ENCODE measurements around the gene KLHDC7A. TPM values are rescaled to one million over a fixed set of nuclear protein-coding genes. Genes with fewer than 3 reads are reported as not detected.

Gene KLHDC7A
- polyA plus RNA-seq, 3 donors, result not detected

DNA sequence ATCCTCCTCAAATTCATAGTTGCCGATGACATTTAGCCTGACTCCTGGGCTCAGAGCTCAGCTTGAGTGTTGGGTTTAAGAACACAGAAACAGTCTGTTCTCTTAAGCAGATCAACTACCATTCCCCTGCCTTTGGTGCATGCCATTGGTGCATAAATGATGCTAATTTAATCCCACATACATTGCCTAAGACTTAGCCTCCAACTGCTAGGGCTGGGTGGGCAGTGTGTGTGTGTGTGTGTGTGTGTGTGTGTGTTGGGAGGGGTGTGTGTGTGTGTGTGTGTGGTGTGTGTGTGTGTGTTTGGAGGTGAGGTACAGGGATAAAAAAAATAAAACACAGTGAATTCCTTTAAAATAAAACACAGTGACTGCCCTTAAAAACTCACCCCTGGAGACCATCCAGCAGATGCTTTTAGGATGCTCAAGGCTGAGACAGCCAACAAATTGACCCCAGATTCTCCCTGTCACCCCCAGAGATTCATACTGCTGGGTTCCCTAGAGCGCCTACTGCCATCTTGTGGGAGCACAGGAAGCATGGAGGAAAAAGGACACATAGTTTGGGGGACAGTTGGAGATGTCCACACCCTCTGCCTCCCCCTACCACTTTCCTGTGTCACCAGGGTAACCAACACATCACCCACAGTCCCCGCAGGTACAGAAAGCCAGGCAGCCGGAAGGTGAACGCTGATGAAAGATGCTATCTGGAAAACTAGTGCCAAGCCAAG lies 30.6 kb downstream of the KLHDC7A start:
- TF ChIP-seq, protein P1, sequence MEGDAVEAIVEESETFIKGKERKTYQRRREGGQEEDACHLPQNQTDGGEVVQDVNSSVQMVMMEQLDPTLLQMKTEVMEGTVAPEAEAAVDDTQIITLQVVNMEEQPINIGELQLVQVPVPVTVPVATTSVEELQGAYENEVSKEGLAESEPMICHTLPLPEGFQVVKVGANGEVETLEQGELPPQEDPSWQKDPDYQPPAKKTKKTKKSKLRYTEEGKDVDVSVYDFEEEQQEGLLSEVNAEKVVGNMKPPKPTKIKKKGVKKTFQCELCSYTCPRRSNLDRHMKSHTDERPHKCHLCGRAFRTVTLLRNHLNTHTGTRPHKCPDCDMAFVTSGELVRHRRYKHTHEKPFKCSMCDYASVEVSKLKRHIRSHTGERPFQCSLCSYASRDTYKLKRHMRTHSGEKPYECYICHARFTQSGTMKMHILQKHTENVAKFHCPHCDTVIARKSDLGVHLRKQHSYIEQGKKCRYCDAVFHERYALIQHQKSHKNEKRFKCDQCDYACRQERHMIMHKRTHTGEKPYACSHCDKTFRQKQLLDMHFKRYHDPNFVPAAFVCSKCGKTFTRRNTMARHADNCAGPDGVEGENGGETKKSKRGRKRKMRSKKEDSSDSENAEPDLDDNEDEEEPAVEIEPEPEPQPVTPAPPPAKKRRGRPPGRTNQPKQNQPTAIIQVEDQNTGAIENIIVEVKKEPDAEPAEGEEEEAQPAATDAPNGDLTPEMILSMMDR (IDR thresholded peaks at IDR 0.05), result no peak
- intact Hi-C loops (cut with micrococcal nuclease), result no loop called here
- no peak overlapping the region for H3K4me3 Mint-ChIP-seq

GRCh38 chr1:18511874-18512150 lies 31.1 kb downstream of the KLHDC7A start:
- no peak for DNase-seq
- Histone ChIP-seq H3K27ac (ENCODE audit: low read depth in 1 of 2, low read length in 2 of 2) (no peak overlapping the region), H3K4me3 (replicated peaks in 1 of 3; ENCODE audit: low read depth in 2 of 3, low read length in 3 of 3) (no peak overlapping the region), H3K79me2 (ENCODE audit: insufficient read depth, low read length) (no peaks in the 10 kb centered on the region), H3K9me3 (replicated peaks in 1 of 2; ENCODE audit: control insufficient read depth in 1 of 2, insufficient read depth in 1 of 2, low read length in 2 of 2) (peaks cover 15 to 20% of the 10 kb centered on the region in 2 donors), H3K27me3 (ENCODE audit: control insufficient read depth in 2 of 2, insufficient read depth in 2 of 2, low read length in 2 of 2) (no peaks in the 10 kb centered on the region), H4K20me1 (ENCODE audit: insufficient read depth, low read length) (no peaks in the 10 kb centered on the region), H3K4me1 (ENCODE audit: control insufficient read depth in 1 of 2, insufficient read depth in 2 of 2, low read length in 2 of 2) (no peaks in the 10 kb centered on the region), H3K4me2 (replicated peaks; ENCODE audit: extremely low read depth, low read length, poor library complexity, severe bottlenecking) (no peak overlapping the region), H2AFZ (ENCODE audit: insufficient read depth, low read depth, low read length, poor library complexity, severe bottlenecking) (no peak overlapping the region), H3K36me3 (replicated peaks in 1 of 2; ENCODE audit: control insufficient read depth in 1 of 2, insufficient read depth in 2 of 2, low read length in 2 of 2) (no peaks in the 10 kb centered on the region), H3K9ac (ENCODE audit: insufficient read depth, low read length, poor library complexity, severe bottlenecking) (no peak overlapping the region)
- H3K9me3 Mint-ChIP-seq, result peaks cover 5 to 36% (median 19%) of the 10 kb centered on the region in 7 donors
- no peak overlapping the region for H3K4me3 Mint-ChIP-seq
- no peak overlapping the region for H3K27ac Mint-ChIP-seq
- H3K27me3 Mint-ChIP-seq (ENCODE audit: low read depth in 3 of 3), result peaks cover 0 to 9% (median 2%) of the 10 kb centered on the region in 3 donors
- H3K4me1 Mint-ChIP-seq, result no peaks in the 10 kb centered on the region
- no peaks in the 10 kb centered on the region for H3K36me3 Mint-ChIP-seq
- TF ChIP-seq, protein P1 (IDR thresholded peaks at IDR 0.05), result no peak
- 93% methylated on average over 3 of the region's 5 CpGs for WGBS (ENCODE audit: insufficient coverage)
- intact Hi-C loops (cut with micrococcal nuclease), result no loop called here

More for the DNA sequence above, 30.6 kb downstream of the KLHDC7A start:
- no peaks in the 10 kb centered on the region for H3K36me3 Mint-ChIP-seq
- H3K4me1 Mint-ChIP-seq, result no peaks in the 10 kb centered on the region
- 80% methylated on average over 1 of the region's 5 CpGs for WGBS (ENCODE audit: insufficient coverage)
- H3K27ac Mint-ChIP-seq, result no peak overlapping the region
- Histone ChIP-seq H3K9me3 (replicated peaks in 1 of 2; ENCODE audit: control insufficient read depth in 1 of 2, insufficient read depth in 1 of 2, low read length in 2 of 2) (peaks cover 13 to 20% of the 10 kb centered on the region in 2 donors), H4K20me1 (ENCODE audit: insufficient read depth, low read length) (no peaks in the 10 kb centered on the region), H3K36me3 (replicated peaks in 1 of 2; ENCODE audit: control insufficient read depth in 1 of 2, insufficient read depth in 2 of 2, low read length in 2 of 2) (no peaks in the 10 kb centered on the region), H3K79me2 (ENCODE audit: insufficient read depth, low read length) (no peaks in the 10 kb centered on the region), H2AFZ (ENCODE audit: insufficient read depth, low read depth, low read length, poor library complexity, severe bottlenecking) (no peak overlapping the region), H3K9ac (ENCODE audit: insufficient read depth, low read length, poor library complexity, severe bottlenecking) (no peak overlapping the region), H3K4me1 (ENCODE audit: control insufficient read depth in 1 of 2, insufficient read depth in 2 of 2, low read length in 2 of 2) (no peaks in the 10 kb centered on the region), H3K4me2 (replicated peaks; ENCODE audit: extremely low read depth, low read length, poor library complexity, severe bottlenecking) (no peak overlapping the region), H3K27me3 (ENCODE audit: control insufficient read depth in 2 of 2, insufficient read depth in 2 of 2, low read length in 2 of 2) (no peaks in the 10 kb centered on the region), H3K4me3 (replicated peaks in 1 of 3; ENCODE audit: low read depth in 2 of 3, low read length in 3 of 3) (no peak overlapping the region), H3K27ac (ENCODE audit: low read depth in 1 of 2, low read length in 2 of 2) (no peak overlapping the region)
- peaks cover 5 to 34% (median 15%) of the 10 kb centered on the region in 7 donors for H3K9me3 Mint-ChIP-seq
- peaks cover 1 to 9% (median 2%) of the 10 kb centered on the region in 3 donors for H3K27me3 Mint-ChIP-seq (ENCODE audit: low read depth in 3 of 3)
- no peak for DNase-seq
